Astrocyte of the spinal cord (primary cell): ENCODE data around the gene TMEM214.

ENCODE experiments used
- DNase-seq: peaks from one replicate; pipeline ENCODE4 v3.0.0; 2011; ENCODE audit warnings: low read depth, low spot score
- H3K4me3 ChIP-seq: 2 replicates; pipeline ENCODE4 v1.5.1; 2011; ENCODE audit warnings: low read depth, mild to moderate bottlenecking, low read length, moderate library complexity
- in situ Hi-C: cut with HindIII; loops from 2 replicates; pipeline ENCODE4 v1.10.0; 2017; ENCODE audit warnings: low sequenced_read_pairs
- TF ChIP-seq, protein P1 (sequence below): IDR thresholded peaks from 2 replicates; pipeline ENCODE4 v1.5.1; 2012; ENCODE audit warnings: low read depth, mild to moderate bottlenecking, low read length, inconsistent platforms

The TMEM214 gene

DNA sequence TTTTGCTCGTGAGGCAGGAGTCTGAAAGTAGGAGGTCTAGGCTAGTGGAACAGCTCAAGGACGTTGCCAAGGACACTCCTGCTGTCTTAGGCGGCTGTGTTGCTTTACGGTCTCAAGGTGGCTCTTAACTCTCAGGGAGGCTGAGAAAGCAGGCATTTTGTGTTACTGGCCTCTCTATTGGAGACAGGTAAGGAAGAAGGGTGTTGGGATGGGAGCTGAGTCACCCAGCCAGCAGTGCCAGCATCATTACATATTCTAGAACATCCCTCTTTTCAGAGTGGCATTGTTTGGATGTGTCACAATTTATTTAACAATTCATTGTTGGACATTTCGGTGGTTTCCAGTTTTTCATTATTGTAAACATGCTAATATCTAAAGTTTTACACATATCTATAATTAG, 30.8 kb upstream of the TMEM214 start:
- H3K4me3 ChIP-seq, result no peak overlapping the region
- in situ Hi-C loops, result no loop called here
- TF ChIP-seq, protein P1, sequence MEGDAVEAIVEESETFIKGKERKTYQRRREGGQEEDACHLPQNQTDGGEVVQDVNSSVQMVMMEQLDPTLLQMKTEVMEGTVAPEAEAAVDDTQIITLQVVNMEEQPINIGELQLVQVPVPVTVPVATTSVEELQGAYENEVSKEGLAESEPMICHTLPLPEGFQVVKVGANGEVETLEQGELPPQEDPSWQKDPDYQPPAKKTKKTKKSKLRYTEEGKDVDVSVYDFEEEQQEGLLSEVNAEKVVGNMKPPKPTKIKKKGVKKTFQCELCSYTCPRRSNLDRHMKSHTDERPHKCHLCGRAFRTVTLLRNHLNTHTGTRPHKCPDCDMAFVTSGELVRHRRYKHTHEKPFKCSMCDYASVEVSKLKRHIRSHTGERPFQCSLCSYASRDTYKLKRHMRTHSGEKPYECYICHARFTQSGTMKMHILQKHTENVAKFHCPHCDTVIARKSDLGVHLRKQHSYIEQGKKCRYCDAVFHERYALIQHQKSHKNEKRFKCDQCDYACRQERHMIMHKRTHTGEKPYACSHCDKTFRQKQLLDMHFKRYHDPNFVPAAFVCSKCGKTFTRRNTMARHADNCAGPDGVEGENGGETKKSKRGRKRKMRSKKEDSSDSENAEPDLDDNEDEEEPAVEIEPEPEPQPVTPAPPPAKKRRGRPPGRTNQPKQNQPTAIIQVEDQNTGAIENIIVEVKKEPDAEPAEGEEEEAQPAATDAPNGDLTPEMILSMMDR, result no peak
- no peak for DNase-seq

DNA sequence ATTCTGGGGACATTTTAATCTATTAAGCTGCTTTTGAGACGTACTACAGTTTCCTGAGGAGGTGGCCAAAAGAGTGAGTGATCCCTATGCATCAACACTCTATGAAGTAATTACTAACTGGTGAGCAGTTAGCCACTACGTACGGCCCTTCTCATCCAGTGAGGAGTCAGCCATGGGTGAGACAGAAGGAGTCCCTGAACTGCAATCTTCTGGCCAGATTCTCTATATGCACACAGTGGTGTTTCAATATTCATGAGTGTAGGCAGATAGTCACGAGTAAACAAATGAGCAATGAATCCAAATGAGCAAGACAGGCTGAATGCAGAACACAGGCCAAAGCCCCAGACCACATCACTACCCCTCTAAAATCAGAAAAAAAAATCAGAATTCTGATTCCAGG, 29.8 kb upstream of the TMEM214 start:
- DNase-seq, result no peak
- no peak overlapping the region for H3K4me3 ChIP-seq
- TF ChIP-seq, protein P1, result no peak
- in situ Hi-C loops, result no loop called here

DNA sequence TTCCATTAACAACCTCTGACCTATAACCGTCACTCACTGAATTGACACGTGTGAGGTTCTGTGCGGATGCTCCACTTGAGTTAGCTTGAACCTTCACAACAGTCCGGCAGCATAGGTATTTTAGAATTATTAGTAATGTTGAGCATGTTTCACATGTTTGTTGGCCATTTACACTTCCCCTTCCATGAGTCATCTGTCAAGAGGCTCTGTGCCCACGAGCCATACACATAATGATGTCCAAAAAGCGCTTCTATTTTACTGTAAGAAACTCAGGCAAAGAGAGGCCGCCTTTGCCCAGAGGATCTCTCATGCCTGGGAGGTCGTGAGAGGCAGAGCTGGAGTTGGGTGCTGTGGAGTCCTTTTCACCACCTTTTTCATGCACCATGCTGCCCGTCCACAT, 28.9 kb upstream of the TMEM214 start:
- no peak overlapping the region for H3K4me3 ChIP-seq
- DNase-seq, result peak; percentile 38
- in situ Hi-C loops, result no loop called here
- TF ChIP-seq, protein P1, result no peak

DNA sequence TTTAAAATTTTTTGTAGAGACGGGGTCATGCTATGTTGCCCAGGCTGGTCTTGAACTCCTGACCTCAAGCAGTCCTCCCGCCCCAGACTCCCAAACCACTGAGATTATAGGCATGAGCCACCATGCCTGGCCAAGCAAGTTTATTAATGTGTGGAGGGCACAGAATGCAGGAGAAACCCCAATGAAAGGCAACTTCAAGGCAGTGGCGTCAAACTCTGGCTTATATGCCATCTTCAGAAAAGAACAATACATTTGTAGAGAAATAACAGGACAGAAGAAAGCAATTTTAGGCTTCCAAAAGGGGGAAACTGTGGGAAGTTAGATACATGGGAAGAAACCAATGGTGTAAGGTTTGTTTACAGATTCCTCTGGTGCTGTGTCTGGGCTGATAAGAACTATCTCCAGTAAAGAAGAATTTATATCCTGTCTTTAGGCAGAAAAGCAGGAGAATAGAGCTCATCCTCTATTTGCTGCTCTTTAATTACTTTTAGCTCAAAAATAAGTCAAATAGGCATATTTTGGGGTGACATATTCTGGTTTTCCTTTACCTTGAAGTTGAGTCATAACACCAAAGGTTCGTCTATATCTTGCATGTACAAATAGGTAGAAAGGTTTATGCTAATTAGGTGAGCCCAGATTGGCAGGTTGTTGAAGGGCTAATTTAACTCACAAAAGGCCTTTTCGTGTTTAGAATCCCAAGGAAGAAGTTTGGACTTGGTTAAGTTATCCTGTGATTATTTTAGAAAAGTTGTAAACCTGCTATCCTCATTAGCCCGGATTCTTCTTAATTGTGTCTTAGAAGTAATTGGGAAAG, 26.0 kb upstream of the TMEM214 start:
- TF ChIP-seq, protein P1, result no peak
- in situ Hi-C loops, result no loop called here
- no peak for DNase-seq

DNA sequence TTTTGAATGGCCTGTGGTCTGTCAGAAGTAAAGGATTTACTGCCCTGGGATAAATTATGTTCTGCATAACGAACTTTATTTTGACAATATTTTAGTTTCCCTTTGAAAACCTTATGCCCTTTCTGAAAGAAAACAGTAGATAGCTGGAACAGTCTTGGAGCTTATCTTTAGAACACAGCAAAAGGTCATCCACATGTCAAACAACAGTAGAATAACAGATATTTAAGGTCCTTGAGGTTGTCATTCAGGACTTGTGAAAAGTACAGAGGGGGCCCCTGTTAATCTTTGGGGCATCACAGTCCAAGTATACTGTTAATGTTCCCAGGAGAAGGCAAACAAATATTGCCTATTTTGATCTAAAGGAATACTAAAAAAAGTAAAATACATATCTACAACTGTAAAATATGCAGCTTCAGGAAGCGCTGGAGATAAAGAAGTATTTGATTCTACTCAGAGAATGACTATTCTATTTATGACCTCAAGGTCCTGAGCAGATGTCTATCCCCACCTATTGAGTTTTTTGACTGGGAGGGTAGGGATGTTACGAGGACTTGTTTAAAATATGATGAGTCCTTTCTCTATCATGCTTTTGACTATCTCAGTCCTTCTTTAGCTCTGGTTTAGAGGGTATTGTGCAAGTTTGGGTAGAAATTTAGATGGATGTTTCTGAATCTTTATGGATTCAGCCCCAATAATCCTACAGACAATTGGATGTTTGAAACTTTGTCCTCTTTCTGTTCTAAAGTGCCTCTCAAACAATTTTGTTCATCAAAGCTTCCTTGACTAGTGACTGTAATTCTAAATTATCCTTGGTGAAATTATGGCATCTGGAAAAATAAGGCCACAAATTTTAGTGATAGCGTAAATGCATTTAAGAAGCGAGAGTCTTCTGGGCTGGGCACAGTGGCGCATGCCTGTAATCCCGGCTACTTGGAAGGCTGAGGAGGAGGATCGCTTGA, 25.1 kb upstream of the TMEM214 start:
- DNase-seq, result no peak
- in situ Hi-C loops, result no loop called here
- TF ChIP-seq, protein P1, result no peak
- no peak overlapping the region for H3K4me3 ChIP-seq

More for the DNA sequence above, 26.0 kb upstream of the TMEM214 start:
- H3K4me3 ChIP-seq, result no peak overlapping the region

DNA sequence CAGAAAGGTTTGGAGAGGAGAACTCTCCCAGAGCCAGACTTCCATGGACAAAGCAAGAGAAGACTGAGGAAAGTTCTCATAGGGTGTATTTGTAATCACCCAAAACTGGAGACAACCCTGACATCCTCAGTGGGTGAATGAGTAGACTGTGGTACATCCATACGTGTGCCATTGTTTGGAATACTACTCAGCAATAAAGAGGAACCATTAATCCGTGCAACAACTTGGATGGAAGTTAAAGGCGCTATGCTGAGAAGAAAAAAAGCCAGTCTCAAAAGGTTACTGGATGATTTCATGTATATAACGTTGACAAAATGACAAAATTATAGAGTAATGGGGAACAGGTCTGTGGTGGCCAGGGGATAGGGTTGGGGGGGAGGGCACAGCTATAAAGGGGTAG, 24.1 kb upstream of the TMEM214 start:
- no peak overlapping the region for H3K4me3 ChIP-seq
- TF ChIP-seq, protein P1, result no peak
- in situ Hi-C loops, result no loop called here
- no peak for DNase-seq
